Keratinocyte (primary cell): ENCODE results near the gene EGLN1. TPM values are rescaled to one million over a fixed set of nuclear protein-coding genes. Genes with fewer than 3 reads are reported as not detected.

Experiments
- DNase-seq: peaks from one replicate; pipeline ENCODE4 v3.0.0-alpha.2; 2011; ENCODE audit warnings: low read depth, missing footprints, low spot score
- FAIRE-seq: peaks from 2 replicates; lab custom pipeline; 2011; peaks lifted over from hg19 to GRCh38; lab: Jason Lieb, UNC
- H2AFZ ChIP-seq: 2 replicates; pipeline ENCODE4 v1.6.0; 2012; ENCODE audit warnings: low read length, control low read depth, inconsistent platforms; ENCODE audit not compliant: control insufficient read depth
- H3K27ac ChIP-seq: 2 replicates; pipeline ENCODE4 v1.5.1; 2011; ENCODE audit warnings: low read length; ENCODE audit not compliant: control insufficient read depth, insufficient read depth
- H3K27me3 ChIP-seq: 3 replicates; pipeline ENCODE4 v1.6.0; 2011; ENCODE audit warnings: low read length; ENCODE audit not compliant: control insufficient read depth, insufficient read depth; ENCODE audit errors: extremely low read depth
- H3K36me3 ChIP-seq, 2 experiments: 2 replicates in 1 of 2; 3 replicates in 1 of 2; pipeline ENCODE4 v1.5.1; 2011; ENCODE audit warnings: low read length in 2 of 2, mild to moderate bottlenecking in 1 of 2; ENCODE audit not compliant: control insufficient read depth in 2 of 2, insufficient read depth in 2 of 2; ENCODE audit errors: extremely low read depth in 1 of 2
- H3K4me1 ChIP-seq: 3 replicates; pipeline ENCODE4 v1.5.1; 2011; ENCODE audit warnings: low read length; ENCODE audit not compliant: control insufficient read depth, insufficient read depth; ENCODE audit errors: extremely low read depth
- H3K4me2 ChIP-seq: 3 replicates; pipeline ENCODE4 v1.6.0; 2011; ENCODE audit warnings: low read depth, low read length; ENCODE audit not compliant: control insufficient read depth, insufficient read depth; ENCODE audit errors: extremely low read depth
- H3K4me3 ChIP-seq, 3 experiments: fragments of 200-600 bp in 1 of 3; sonication (generic) in 1 of 3; 2 replicates in 2 of 3; 3 replicates in 1 of 3; pipeline ENCODE4 v1.5.1; 2011 to 2016; ENCODE audit warnings: low read length in 3 of 3, mild to moderate bottlenecking in 3 of 3, control low read depth in 2 of 3, inconsistent platforms in 1 of 3, low read depth in 1 of 3, mixed read lengths in 1 of 3, mixed run types in 1 of 3, moderate library complexity in 1 of 3; ENCODE audit not compliant: control insufficient read depth in 2 of 3, insufficient read depth in 2 of 3; ENCODE audit errors: extremely low read depth in 1 of 3
- H3K79me2 ChIP-seq: 2 replicates; pipeline ENCODE4 v1.6.0; 2012; ENCODE audit warnings: low read length; ENCODE audit not compliant: control insufficient read depth, insufficient read depth
- H3K9ac ChIP-seq: 3 replicates; pipeline ENCODE4 v1.6.0; 2011; ENCODE audit warnings: low read length; ENCODE audit not compliant: control insufficient read depth, insufficient read depth; ENCODE audit errors: extremely low read depth
- H3K9me1 ChIP-seq: 3 replicates; pipeline ENCODE4 v1.6.0; 2011; ENCODE audit warnings: low read length; ENCODE audit not compliant: control insufficient read depth, insufficient read depth; ENCODE audit errors: extremely low read depth
- H3K9me3 ChIP-seq: 2 replicates; pipeline ENCODE4 v1.5.1; 2012; ENCODE audit warnings: low read depth, low read length; ENCODE audit not compliant: control insufficient read depth
- H4K20me1 ChIP-seq: 3 replicates; pipeline ENCODE4 v1.6.0; 2011; ENCODE audit warnings: low read length; ENCODE audit not compliant: control insufficient read depth, insufficient read depth; ENCODE audit errors: extremely low read depth
- EZH2 ChIP-seq: IDR thresholded peaks from one replicate; pipeline ENCODE4 v1.6.1; 2012; ENCODE audit warnings: inconsistent platforms, mild to moderate bottlenecking, low read length, moderate library complexity
- dilution Hi-C: fragments of 300-500 bp; cut with MboI; formaldehyde crosslinking; loops from one replicate; pipeline ENCODE4 v1.7.0; 2020; ENCODE audit warnings: low sequenced_read_pairs; ENCODE audit not compliant: extremely low pct_ligation_motif_present
- polyA plus RNA-seq, 5 experiments: library from polyadenylated mRNA; depleted of rRNA in 3 of 5; stranded (reverse) in 3 of 5; stranded (forward) in 1 of 5; unstranded in 1 of 5; fragments of >200 nt; gene quantifications; 1 replicate in 1 of 5; 2 replicates in 3 of 5; 3 replicates in 1 of 5; pipeline versions ENCODE4 v1.2.1 to v1.2.3, GENCODE V29; 2011 to 2012; ENCODE audit warnings: missing spikeins in 2 of 5, low read depth in 1 of 5, low replicate concordance in 1 of 5
- TF ChIP-seq, protein P1 (sequence below), 3 experiments: IDR thresholded peaks in 1 of 3; conservative IDR thresholded peaks in 1 of 3; optimal IDR thresholded peaks in 1 of 3; 2 replicates in 2 of 3; 3 replicates in 1 of 3; pipeline versions ENCODE3 to v1.5.1; 2011; ENCODE audit warnings: low read length in 3 of 3, mild to moderate bottlenecking in 3 of 3, moderate library complexity in 2 of 3, control low read depth in 1 of 3, inconsistent platforms in 1 of 3; ENCODE audit not compliant: insufficient read depth in 2 of 3; ENCODE audit errors: extremely low read depth in 1 of 3

Gene EGLN1
- polyA plus RNA-seq, 1 donor (not counting 4 experiments of a cell fraction or from before 2014, with no cell fraction given) = 34.1 TPM

DNA sequence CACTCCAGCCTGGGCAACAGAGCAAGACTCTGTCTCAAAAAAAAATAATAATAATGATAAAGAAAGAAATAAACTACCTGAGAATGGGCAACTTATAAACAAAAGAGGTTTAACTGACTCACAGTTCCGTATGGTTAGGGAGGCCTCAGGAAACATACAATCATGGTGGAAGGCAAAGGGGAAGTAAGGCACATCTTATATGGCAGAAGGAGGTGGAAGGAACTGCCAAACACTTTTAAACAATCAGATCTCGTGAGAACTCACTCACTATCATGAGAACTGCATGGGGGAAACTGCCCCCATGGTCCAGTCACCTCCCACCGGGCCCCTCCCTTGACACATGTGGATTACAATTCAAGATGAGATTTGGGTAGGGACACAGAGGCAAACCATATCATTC, 6.3 kb upstream of the EGLN1 start:
- no peaks in the 10 kb centered on the region for H3K79me2 ChIP-seq
- H3K27me3 ChIP-seq = no peaks in the 10 kb centered on the region
- H3K4me2 ChIP-seq = no peak overlapping the region
- DNase-seq (no peak), FAIRE-seq (no peak)
- no peaks in the 10 kb centered on the region for H3K36me3 ChIP-seq
- no peaks in the 10 kb centered on the region for H3K9me3 ChIP-seq
- no peaks in the 10 kb centered on the region for H4K20me1 ChIP-seq
- no peak for TF ChIP-seq EZH2
- TF ChIP-seq, protein P1, sequence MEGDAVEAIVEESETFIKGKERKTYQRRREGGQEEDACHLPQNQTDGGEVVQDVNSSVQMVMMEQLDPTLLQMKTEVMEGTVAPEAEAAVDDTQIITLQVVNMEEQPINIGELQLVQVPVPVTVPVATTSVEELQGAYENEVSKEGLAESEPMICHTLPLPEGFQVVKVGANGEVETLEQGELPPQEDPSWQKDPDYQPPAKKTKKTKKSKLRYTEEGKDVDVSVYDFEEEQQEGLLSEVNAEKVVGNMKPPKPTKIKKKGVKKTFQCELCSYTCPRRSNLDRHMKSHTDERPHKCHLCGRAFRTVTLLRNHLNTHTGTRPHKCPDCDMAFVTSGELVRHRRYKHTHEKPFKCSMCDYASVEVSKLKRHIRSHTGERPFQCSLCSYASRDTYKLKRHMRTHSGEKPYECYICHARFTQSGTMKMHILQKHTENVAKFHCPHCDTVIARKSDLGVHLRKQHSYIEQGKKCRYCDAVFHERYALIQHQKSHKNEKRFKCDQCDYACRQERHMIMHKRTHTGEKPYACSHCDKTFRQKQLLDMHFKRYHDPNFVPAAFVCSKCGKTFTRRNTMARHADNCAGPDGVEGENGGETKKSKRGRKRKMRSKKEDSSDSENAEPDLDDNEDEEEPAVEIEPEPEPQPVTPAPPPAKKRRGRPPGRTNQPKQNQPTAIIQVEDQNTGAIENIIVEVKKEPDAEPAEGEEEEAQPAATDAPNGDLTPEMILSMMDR (optimal IDR thresholded peaks at IDR 0.05 in 1 of 3, IDR thresholded peaks at IDR 0.05 in 1 of 3, conservative IDR thresholded peaks at IDR 0.05 in 1 of 3; ENCODE audit: extremely low read depth in 1 of 3, insufficient read depth in 2 of 3, low read length in 3 of 3) = no peak
- no peak overlapping the region for H3K4me3 ChIP-seq
- no peaks in the 10 kb centered on the region for H3K4me1 ChIP-seq
- no peak overlapping the region for H3K27ac ChIP-seq
- no peaks in the 10 kb centered on the region for H3K9me1 ChIP-seq
- dilution Hi-C loops = no loop called here
- no peak overlapping the region for H3K9ac ChIP-seq
- H2AFZ ChIP-seq = no peak overlapping the region

DNA sequence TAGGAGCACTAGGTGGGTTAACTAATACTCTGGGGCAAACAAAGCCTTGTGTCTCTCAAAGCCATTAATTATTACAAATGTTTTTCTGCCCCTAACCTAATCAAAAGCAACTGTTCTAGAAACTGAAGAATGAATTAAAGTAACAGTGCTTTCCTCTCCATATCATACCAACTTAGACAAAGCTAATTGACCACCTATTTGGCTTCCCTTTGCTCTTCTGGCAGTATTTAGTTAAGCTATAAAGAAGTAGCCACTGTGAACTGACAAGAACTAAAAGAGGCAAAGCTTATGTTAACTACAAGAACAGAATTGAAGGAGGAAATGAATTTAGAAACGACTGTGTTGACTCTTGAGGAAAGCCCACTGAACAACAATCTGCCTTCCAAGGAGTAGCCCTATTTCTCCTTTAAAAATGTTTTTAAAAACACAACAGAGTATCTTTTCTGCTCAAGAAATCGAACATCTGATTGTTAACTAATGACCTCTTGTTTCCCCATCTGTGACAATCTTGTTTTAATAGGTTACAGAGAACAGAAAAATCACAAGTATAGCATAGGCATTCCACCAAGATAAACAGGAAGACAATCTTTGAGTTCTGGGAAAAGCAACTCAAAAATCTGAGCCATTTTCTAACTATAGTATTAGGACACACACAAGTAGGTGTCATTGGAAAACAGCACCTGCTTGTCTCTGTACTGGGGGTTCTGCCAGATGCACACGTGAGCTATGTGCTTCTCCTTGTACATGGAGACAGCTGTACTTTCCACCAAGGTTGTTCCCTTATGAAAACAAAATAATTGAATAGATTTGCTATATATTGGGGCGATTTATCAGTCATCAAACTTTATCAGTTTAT, 3.1 kb upstream of the EGLN1 start:
- no peaks in the 10 kb centered on the region for H3K9me3 ChIP-seq
- H2AFZ ChIP-seq = no peak overlapping the region
- H3K9me1 ChIP-seq = no peaks in the 10 kb centered on the region
- H3K36me3 ChIP-seq = no peaks in the 10 kb centered on the region
- DNase-seq (no peak), FAIRE-seq (no peak)
- no peaks in the 10 kb centered on the region for H4K20me1 ChIP-seq
- no peak overlapping the region for H3K27ac ChIP-seq
- H3K4me3 ChIP-seq = no peak overlapping the region
- H3K4me1 ChIP-seq = peaks cover 6% of the 10 kb centered on the region
- no peak overlapping the region for H3K9ac ChIP-seq
- no peaks in the 10 kb centered on the region for H3K27me3 ChIP-seq
- TF ChIP-seq EZH2 = no peak
- TF ChIP-seq, protein P1 (optimal IDR thresholded peaks at IDR 0.05 in 1 of 3, IDR thresholded peaks at IDR 0.05 in 1 of 3, conservative IDR thresholded peaks at IDR 0.05 in 1 of 3; ENCODE audit: extremely low read depth in 1 of 3, insufficient read depth in 2 of 3, low read length in 3 of 3) = no peak
- dilution Hi-C loops = no loop called here
- H3K4me2 ChIP-seq = no peak overlapping the region
- peaks cover 14% of the 10 kb centered on the region for H3K79me2 ChIP-seq
